GM23338 (cell line): Measurements from ENCODE around the gene PDGFC. TPM values are rescaled to one million over a fixed set of nuclear protein-coding genes. Genes with fewer than 3 reads are reported as not detected.

ENCODE experiments used
- ATAC-seq: fragments of 200-7000 bp; cut with Tn5 transposase; 3 replicates; pipeline ENCODE4 v1.9.1; 2020
- DNase-seq: peaks from one replicate; pipeline ENCODE4 v3.0.0-alpha.2; 2015; ENCODE audit warnings: low spot score
- H2AFZ ChIP-seq: fragments of 200-600 bp; sonication (generic); 2 replicates; pipeline ENCODE4 v1.8.0; 2016; ENCODE audit warnings: antibody characterized with exemption, mild to moderate bottlenecking, moderate library complexity
- H3F3A ChIP-seq: fragments of 200-600 bp; sonication (generic); replicated peaks from 2 replicates; pipeline ENCODE4 v1.8.0; 2017; ENCODE audit warnings: antibody characterized with exemption, mixed run types, low read depth
- H3K27ac ChIP-seq: fragments of 200-600 bp; sonication (generic); 2 replicates; pipeline ENCODE4 v1.6.1; 2016; ENCODE audit warnings: low read depth
- H3K27me3 ChIP-seq: fragments of 200-600 bp; sonication (generic); 2 replicates; pipeline ENCODE4 v1.8.0; 2016; ENCODE audit warnings: mild to moderate bottlenecking, mixed run types, moderate library complexity; ENCODE audit not compliant: insufficient read depth
- H3K36me3 ChIP-seq: fragments of 200-600 bp; sonication (generic); 2 replicates; pipeline ENCODE4 v1.8.0; 2016; ENCODE audit warnings: mild to moderate bottlenecking; ENCODE audit not compliant: insufficient read depth
- H3K4me1 ChIP-seq: fragments of 200-600 bp; sonication (generic); 2 replicates; pipeline ENCODE4 v1.8.0; 2016; ENCODE audit warnings: mild to moderate bottlenecking, moderate library complexity; ENCODE audit not compliant: insufficient read depth
- H3K4me2 ChIP-seq: fragments of 200-600 bp; sonication (generic); 2 replicates; pipeline ENCODE4 v1.7.1; 2017; ENCODE audit warnings: mixed run types
- H3K4me3 ChIP-seq: fragments of 200-600 bp; sonication (generic); 2 replicates; pipeline ENCODE4 v1.6.1; 2016; ENCODE audit warnings: mixed run types
- H3K79me2 ChIP-seq: fragments of 200-600 bp; sonication (generic); replicated peaks from 2 replicates; pipeline ENCODE4 v1.8.0; 2017; ENCODE audit warnings: mild to moderate bottlenecking; ENCODE audit not compliant: insufficient read depth
- H3K9me2 ChIP-seq: fragments of 200-600 bp; sonication (generic); 2 replicates; pipeline ENCODE4 v1.8.0; 2017; ENCODE audit not compliant: insufficient read depth
- H4K20me1 ChIP-seq: fragments of 200-600 bp; sonication (generic); replicated peaks from 2 replicates; pipeline ENCODE4 v1.8.0; 2017; ENCODE audit warnings: mild to moderate bottlenecking; ENCODE audit not compliant: insufficient read depth
- H3K27ac Mint-ChIP-seq: 2 replicates; pipeline ENCODE4 v1.8.0; 2020; ENCODE audit warnings: inconsistent platforms, mild to moderate bottlenecking, moderate library complexity, mixed read lengths
- H3K27me3 Mint-ChIP-seq: 3 replicates; pipeline ENCODE4 v1.8.0; 2022; ENCODE audit warnings: low read depth, mild to moderate bottlenecking, moderate library complexity, mixed read lengths, inconsistent platforms; ENCODE audit not compliant: insufficient read depth, poor library complexity
- H3K36me3 Mint-ChIP-seq: 3 replicates; pipeline ENCODE4 v1.8.0; 2021; ENCODE audit warnings: low read depth, mild to moderate bottlenecking, inconsistent platforms, moderate library complexity, mixed read lengths
- H3K4me1 Mint-ChIP-seq: 3 replicates; pipeline ENCODE4 v1.8.0; 2020; ENCODE audit warnings: mild to moderate bottlenecking, inconsistent platforms, mixed read lengths
- H3K4me3 Mint-ChIP-seq: 3 replicates; pipeline ENCODE4 v1.8.0; 2021; ENCODE audit warnings: moderate library complexity, mild to moderate bottlenecking, inconsistent platforms, mixed read lengths
- H3K9me3 Mint-ChIP-seq: 3 replicates; pipeline ENCODE4 v1.8.0; 2020; ENCODE audit warnings: moderate library complexity, mild to moderate bottlenecking, inconsistent platforms, mixed read lengths
- CREB1 ChIP-seq: fragments of 250-450 bp; sonication (Bioruptor Pico); IDR thresholded peaks from 2 replicates; pipeline ENCODE4 v1.5.0; 2020; ENCODE audit warnings: low read depth, mild to moderate bottlenecking, moderate library complexity
- EZH2 ChIP-seq: fragments of 200-600 bp; sonication (generic); IDR thresholded peaks from one replicate; pipeline ENCODE4 v1.8.0; 2017; ENCODE audit warnings: antibody characterized with exemption, mild to moderate bottlenecking, low read depth; ENCODE audit not compliant: unreplicated experiment
- EZH2phosphoT487 ChIP-seq: fragments of 200-600 bp; sonication (generic); IDR thresholded peaks from one replicate; pipeline ENCODE4 v1.8.1; 2018; ENCODE audit warnings: antibody characterized with exemption; ENCODE audit not compliant: unreplicated experiment
- JUNB ChIP-seq: IDR thresholded peaks from one replicate; pipeline ENCODE4 v1.6.1; 2016; ENCODE audit warnings: antibody characterized with exemption; ENCODE audit not compliant: unreplicated experiment
- NANOG ChIP-seq: IDR thresholded peaks from 2 replicates; pipeline ENCODE4 v1.6.1; 2016; ENCODE audit warnings: antibody characterized with exemption, borderline replicate concordance
- POLR2AphosphoS5 ChIP-seq: IDR thresholded peaks from 2 replicates; pipeline ENCODE4 v1.6.1; 2016; ENCODE audit warnings: antibody characterized with exemption, low read depth
- STAT1 ChIP-seq: IDR thresholded peaks from one replicate; pipeline ENCODE4 v1.6.1; 2016; ENCODE audit warnings: antibody characterized with exemption; ENCODE audit not compliant: unreplicated experiment
- ZNF114 ChIP-seq: fragments of 250-450 bp; sonication (Bioruptor Pico); IDR thresholded peaks from 2 replicates; pipeline ENCODE4 v1.5.0; 2020; ENCODE audit warnings: mild to moderate bottlenecking, moderate library complexity
- ZNF331 ChIP-seq: fragments of 250-450 bp; sonication (Bioruptor Pico); IDR thresholded peaks from 2 replicates; pipeline ENCODE4 v1.5.0; 2020; ENCODE audit warnings: low read depth, mild to moderate bottlenecking, moderate library complexity
- polyA plus RNA-seq: library from polyadenylated mRNA; unstranded; fragments of >200 nt; fragmentation: Nextera tagmentation; extraction: Ambion mirVana; gene quantifications from 2 replicates; pipeline ENCODE4 v1.2.1, GENCODE V29; 2016
- total RNA-seq: library from RNA; depleted of rRNA; stranded (reverse); fragments of >200 nt; shearing (Covaris generic); gene quantifications from 2 replicates; pipeline ENCODE4 v1.2.3, GENCODE V29; 2014
- TF ChIP-seq, protein P1 (sequence below): IDR thresholded peaks from one replicate; pipeline ENCODE4 v1.6.1; 2018; ENCODE audit warnings: antibody characterized with exemption; ENCODE audit not compliant: unreplicated experiment
- TF ChIP-seq, protein P2 (sequence below): IDR thresholded peaks from 2 replicates; pipeline ENCODE4 v1.6.1; 2016; ENCODE audit warnings: antibody characterized with exemption
- TF ChIP-seq, protein P3 (sequence below), 2 experiments: fragments of 200-600 bp in 1 of 2; sonication (generic) in 1 of 2; conservative IDR thresholded peaks; 2 replicates each; pipeline versions ENCODE4 v1.5.1 to v1.6.1; 2016 to 2017; ENCODE audit warnings: antibody characterized with exemption in 2 of 2, low read depth in 2 of 2, mild to moderate bottlenecking in 2 of 2, moderate library complexity in 1 of 2
- TF ChIP-seq, protein P4 (sequence below): fragments of 250-450 bp; sonication (Bioruptor Pico); IDR thresholded peaks from 2 replicates; pipeline ENCODE4 v1.5.0; 2020; ENCODE audit warnings: mild to moderate bottlenecking, moderate library complexity

Gene PDGFC
- total and polyA plus RNA-seq, 2 experiments from 2014 or later = 1.3 to 3.4 TPM

DNA sequence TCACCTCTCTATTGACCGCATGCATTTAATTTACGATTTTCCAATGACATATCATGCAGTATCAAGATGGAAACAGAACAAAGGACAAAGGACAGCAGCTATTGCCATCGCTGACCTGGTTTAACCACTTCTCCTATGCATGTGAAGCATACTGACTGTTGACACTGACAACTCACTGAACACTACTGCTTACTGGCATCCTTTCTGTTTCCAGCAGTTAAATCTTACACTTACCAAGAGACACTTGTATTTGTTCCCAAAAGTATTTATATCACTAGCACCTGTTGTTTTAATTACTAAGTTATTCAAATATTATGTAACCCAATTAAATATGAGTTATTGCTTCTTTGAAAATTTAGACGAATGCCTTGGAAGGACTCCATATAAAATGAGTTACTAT lies 176.7 kb downstream of the PDGFC start:
- Histone ChIP-seq H3K27me3 (no peaks in the 10 kb centered on the region), H4K20me1 (no peaks in the 10 kb centered on the region)
- no peaks in the 10 kb centered on the region for H3K9me3 Mint-ChIP-seq

More for the DNA sequence above, 176.7 kb downstream of the PDGFC start:
- Mint-ChIP-seq H3K4me3 (no peak overlapping the region), H3K27ac (no peak overlapping the region), H3K36me3 (no peaks in the 10 kb centered on the region), H3K4me1 (peaks cover 7% of the 10 kb centered on the region; the same call in 2 of the 3 replicates), H3K27me3 (no peaks in the 10 kb centered on the region)
- no peak overlapping the region for H3K27ac ChIP-seq
- H3K79me2 ChIP-seq = no peaks in the 10 kb centered on the region
- ATAC-seq = no peak
- H2AFZ ChIP-seq = no peak overlapping the region
- DNase-seq = no peak
- no peaks in the 10 kb centered on the region for H3K9me2 ChIP-seq
- peaks cover 7% of the 10 kb centered on the region; the same call in 1 of the 2 replicates for H3K4me1 ChIP-seq
- TF ChIP-seq, protein P1, sequence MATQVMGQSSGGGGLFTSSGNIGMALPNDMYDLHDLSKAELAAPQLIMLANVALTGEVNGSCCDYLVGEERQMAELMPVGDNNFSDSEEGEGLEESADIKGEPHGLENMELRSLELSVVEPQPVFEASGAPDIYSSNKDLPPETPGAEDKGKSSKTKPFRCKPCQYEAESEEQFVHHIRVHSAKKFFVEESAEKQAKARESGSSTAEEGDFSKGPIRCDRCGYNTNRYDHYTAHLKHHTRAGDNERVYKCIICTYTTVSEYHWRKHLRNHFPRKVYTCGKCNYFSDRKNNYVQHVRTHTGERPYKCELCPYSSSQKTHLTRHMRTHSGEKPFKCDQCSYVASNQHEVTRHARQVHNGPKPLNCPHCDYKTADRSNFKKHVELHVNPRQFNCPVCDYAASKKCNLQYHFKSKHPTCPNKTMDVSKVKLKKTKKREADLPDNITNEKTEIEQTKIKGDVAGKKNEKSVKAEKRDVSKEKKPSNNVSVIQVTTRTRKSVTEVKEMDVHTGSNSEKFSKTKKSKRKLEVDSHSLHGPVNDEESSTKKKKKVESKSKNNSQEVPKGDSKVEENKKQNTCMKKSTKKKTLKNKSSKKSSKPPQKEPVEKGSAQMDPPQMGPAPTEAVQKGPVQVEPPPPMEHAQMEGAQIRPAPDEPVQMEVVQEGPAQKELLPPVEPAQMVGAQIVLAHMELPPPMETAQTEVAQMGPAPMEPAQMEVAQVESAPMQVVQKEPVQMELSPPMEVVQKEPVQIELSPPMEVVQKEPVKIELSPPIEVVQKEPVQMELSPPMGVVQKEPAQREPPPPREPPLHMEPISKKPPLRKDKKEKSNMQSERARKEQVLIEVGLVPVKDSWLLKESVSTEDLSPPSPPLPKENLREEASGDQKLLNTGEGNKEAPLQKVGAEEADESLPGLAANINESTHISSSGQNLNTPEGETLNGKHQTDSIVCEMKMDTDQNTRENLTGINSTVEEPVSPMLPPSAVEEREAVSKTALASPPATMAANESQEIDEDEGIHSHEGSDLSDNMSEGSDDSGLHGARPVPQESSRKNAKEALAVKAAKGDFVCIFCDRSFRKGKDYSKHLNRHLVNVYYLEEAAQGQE = no peak
- TF ChIP-seq, protein P2, sequence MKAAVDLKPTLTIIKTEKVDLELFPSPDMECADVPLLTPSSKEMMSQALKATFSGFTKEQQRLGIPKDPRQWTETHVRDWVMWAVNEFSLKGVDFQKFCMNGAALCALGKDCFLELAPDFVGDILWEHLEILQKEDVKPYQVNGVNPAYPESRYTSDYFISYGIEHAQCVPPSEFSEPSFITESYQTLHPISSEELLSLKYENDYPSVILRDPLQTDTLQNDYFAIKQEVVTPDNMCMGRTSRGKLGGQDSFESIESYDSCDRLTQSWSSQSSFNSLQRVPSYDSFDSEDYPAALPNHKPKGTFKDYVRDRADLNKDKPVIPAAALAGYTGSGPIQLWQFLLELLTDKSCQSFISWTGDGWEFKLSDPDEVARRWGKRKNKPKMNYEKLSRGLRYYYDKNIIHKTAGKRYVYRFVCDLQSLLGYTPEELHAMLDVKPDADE = no peak
- TF ChIP-seq EZH2phosphoT487 (no peak), EZH2 (no peak), ZNF331 (CRISPR knock-in tag) (no peak), POLR2AphosphoS5 (no peak), NANOG (no peak), ZNF114 (CRISPR knock-in tag) (no peak), STAT1 (no peak), JUNB (no peak), CREB1 (CRISPR knock-in tag) (no peak)
- TF ChIP-seq, protein P3, sequence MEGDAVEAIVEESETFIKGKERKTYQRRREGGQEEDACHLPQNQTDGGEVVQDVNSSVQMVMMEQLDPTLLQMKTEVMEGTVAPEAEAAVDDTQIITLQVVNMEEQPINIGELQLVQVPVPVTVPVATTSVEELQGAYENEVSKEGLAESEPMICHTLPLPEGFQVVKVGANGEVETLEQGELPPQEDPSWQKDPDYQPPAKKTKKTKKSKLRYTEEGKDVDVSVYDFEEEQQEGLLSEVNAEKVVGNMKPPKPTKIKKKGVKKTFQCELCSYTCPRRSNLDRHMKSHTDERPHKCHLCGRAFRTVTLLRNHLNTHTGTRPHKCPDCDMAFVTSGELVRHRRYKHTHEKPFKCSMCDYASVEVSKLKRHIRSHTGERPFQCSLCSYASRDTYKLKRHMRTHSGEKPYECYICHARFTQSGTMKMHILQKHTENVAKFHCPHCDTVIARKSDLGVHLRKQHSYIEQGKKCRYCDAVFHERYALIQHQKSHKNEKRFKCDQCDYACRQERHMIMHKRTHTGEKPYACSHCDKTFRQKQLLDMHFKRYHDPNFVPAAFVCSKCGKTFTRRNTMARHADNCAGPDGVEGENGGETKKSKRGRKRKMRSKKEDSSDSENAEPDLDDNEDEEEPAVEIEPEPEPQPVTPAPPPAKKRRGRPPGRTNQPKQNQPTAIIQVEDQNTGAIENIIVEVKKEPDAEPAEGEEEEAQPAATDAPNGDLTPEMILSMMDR (conservative IDR thresholded peaks at IDR 0.05; ENCODE audit: low read depth in 2 of 2) = no peak
- TF ChIP-seq, protein P4, sequence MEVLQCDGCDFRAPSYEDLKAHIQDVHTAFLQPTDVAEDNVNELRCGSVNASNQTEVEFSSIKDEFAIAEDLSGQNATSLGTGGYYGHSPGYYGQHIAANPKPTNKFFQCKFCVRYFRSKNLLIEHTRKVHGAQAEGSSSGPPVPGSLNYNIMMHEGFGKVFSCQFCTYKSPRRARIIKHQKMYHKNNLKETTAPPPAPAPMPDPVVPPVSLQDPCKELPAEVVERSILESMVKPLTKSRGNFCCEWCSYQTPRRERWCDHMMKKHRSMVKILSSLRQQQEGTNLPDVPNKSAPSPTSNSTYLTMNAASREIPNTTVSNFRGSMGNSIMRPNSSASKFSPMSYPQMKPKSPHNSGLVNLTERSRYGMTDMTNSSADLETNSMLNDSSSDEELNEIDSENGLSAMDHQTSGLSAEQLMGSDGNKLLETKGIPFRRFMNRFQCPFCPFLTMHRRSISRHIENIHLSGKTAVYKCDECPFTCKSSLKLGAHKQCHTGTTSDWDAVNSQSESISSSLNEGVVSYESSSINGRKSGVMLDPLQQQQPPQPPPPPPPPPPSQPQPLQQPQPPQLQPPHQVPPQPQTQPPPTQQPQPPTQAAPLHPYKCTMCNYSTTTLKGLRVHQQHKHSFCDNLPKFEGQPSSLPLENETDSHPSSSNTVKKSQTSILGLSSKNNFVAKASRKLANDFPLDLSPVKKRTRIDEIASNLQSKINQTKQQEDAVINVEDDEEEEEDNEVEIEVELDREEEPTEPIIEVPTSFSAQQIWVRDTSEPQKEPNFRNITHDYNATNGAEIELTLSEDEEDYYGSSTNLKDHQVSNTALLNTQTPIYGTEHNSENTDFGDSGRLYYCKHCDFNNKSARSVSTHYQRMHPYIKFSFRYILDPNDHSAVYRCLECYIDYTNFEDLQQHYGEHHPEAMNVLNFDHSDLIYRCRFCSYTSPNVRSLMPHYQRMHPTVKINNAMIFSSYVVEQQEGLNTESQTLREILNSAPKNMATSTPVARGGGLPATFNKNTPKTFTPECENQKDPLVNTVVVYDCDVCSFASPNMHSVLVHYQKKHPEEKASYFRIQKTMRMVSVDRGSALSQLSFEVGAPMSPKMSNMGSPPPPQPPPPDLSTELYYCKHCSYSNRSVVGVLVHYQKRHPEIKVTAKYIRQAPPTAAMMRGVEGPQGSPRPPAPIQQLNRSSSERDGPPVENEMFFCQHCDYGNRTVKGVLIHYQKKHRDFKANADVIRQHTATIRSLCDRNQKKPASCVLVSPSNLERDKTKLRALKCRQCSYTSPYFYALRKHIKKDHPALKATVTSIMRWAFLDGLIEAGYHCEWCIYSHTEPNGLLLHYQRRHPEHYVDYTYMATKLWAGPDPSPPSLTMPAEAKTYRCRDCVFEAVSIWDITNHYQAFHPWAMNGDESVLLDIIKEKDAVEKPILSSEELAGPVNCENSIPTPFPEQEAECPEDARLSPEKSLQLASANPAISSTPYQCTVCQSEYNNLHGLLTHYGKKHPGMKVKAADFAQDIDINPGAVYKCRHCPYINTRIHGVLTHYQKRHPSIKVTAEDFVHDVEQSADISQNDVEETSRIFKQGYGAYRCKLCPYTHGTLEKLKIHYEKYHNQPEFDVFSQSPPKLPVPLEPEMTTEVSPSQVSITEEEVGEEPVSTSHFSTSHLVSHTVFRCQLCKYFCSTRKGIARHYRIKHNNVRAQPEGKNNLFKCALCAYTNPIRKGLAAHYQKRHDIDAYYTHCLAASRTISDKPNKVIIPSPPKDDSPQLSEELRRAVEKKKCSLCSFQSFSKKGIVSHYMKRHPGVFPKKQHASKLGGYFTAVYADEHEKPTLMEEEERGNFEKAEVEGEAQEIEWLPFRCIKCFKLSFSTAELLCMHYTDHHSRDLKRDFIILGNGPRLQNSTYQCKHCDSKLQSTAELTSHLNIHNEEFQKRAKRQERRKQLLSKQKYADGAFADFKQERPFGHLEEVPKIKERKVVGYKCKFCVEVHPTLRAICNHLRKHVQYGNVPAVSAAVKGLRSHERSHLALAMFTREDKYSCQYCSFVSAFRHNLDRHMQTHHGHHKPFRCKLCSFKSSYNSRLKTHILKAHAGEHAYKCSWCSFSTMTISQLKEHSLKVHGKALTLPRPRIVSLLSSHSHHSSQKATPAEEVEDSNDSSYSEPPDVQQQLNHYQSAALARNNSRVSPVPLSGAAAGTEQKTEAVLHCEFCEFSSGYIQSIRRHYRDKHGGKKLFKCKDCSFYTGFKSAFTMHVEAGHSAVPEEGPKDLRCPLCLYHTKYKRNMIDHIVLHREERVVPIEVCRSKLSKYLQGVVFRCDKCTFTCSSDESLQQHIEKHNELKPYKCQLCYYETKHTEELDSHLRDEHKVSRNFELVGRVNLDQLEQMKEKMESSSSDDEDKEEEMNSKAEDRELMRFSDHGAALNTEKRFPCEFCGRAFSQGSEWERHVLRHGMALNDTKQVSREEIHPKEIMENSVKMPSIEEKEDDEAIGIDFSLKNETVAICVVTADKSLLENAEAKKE = no peak
- H3F3A ChIP-seq = no peaks in the 10 kb centered on the region
- no peak overlapping the region for H3K4me3 ChIP-seq
- no peaks in the 10 kb centered on the region for H3K36me3 ChIP-seq
- no peak overlapping the region for H3K4me2 ChIP-seq
